NCI-H2196 (cell line): ENCODE data around the gene KRT82.
A peak's percentile ranks its signal among the peaks of the same experiment; 100 is the strongest.

Experiments
- DNase-seq: peaks from one replicate; lab custom pipeline; 2025; ENCODE audit not compliant: unreplicated experiment; lab: John Stamatoyannopoulos, UW

Gene KRT82

DNA sequence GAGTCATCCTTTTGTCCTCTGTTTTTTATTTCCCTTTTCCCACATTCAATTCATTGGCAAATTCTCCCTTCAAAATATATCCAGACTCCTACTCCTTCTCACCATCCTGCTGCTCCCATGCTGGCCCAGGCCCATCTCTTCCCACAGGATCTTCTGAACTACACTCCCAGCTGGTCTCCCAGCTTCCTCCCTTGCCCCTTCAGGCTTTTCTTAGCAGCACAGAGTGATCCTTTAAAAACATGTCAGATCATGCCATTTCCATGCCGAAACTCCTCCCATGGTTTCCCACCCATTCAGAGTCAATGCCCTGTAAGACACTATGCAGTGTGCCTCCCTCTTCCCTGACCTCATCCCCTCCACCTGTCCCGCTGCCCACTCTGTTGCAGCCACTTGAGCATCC lies 18.3 kb downstream of the KRT82 start:
- DNase-seq, result no peak

DNA sequence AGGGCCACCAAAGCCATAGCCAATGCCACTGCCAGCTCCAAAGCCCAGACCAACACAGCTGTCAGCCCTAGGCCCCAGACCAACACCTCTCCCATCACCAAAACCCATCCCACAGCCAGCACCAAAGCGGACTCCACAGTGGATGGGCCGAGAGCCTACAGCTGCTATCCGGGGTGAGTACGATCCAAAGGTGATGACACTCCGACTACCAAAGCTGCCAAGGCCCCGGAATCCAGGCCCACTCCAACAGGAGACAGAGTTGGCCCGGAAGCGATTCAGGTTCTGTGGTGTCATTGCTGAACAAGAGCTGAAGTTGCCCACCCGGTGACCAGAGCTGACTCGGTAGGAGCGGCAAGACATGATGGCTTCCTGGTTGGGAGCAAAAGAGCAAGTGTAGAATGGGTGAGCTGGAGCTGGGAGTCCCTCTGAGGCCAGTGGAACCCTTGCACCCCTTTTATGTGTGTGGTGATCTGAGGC lies 20.9 kb downstream of the KRT82 start, which contains the start of gene KRT84:
Gene KRT84 (minus strand): TSS at position 427 of the 477 bp plus-strand sequence. CDS start 67 bp downstream, at position 360.
- DNase-seq, result no peak

DNA sequence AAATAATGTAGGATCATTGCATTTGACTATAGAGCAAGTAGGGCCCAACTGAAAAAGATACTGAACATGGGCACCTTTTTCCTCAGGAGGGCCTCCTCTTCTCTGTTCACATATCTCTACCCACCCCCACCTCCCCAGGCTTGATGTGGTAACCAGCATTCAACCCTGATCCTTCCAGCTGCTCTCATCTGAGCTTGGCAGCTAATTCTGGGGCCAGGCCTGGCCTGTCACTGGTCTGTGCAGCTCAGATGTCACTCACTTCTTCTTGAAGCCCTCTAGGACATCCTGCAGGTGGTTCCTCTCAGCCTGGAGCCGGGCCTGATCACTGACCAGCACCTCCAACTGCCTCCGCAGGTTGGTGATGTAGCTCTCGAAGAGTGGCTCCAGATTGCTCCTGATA lies 22.8 kb downstream of the KRT82 start:
- no peak for DNase-seq

DNA sequence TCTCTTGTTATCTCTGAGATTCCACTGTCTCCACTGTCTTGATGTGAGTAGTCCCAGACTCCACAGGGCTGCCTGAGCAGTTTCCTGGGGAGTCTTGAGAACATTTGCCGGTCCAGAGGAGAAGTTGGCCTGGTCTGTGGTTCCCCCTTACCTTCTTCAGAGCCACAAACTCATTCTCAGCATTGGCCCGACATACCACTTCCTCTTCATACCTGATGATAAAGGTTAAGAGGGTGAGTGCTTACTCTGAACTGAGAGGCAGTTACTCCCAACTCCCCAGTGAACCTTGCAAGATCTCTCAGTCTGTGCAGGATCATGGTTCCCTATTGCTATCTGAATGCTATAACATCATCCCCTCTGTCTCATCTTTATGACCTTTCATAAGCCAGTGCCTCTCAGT lies 23.3 kb downstream of the KRT82 start:
- DNase-seq, result no peak

DNA sequence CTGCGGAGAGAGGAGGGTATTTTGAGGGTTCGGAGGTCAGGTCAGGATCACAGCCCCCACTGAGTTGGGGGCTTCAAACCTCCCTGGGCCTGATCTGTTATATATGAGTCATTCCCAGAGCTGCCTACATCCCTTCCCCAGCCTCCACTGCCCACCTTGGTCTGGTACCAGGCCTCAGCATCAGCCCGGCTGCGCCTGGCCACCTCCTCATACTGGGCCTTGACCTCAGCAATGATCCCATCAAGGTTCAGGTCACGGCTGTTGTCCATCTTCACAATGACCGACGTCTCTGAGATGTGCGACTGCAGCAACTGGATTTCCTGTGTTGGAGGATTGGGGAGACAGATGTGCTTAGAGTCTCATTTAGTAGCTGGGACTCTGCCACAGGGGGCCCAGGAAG lies 24.9 kb downstream of the KRT82 start:
- DNase-seq, result no peak

DNA sequence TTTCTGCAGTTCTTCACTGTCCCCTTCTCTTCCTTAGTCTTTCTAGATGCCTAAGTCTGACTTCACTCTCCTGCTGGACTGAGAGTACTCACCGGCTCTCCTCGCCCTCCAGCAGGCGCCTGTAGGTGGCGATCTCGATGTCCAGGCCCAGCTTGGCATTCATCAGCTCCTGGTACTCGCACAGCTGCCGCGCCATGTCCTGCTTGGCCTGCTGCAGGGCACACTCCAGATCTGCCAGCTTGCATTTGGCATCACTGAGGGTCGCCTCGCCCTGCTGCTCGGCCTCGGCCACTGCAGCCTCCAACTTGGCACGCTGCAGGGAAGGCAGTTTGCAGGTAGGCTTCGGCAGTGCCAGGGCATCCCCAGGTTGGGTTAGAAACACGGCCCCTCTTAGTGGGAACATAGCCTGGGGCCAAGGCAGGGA lies 25.9 kb downstream of the KRT82 start:
- peak; percentile 64 for DNase-seq

DNA sequence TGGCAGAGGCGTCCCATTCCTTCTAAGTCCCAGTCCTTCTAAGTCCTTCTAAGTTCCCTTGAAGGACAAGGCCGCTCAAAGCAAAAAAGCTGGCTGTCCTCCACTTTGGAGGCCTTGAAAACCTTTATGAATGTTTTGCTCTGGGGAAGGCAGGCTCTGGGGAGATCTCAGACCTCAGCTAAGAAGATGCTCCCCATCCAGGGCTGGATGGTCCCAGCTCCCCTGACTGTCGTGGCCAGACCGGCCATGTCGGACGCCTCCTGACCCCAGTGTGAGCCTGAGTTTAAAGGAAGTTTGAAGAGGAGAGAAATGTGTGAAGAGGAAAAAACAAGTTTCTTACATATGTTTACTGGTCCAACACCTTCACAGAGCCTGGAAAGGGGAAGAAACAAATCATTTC lies 26.6 kb downstream of the KRT82 start:
- no peak for DNase-seq

DNA sequence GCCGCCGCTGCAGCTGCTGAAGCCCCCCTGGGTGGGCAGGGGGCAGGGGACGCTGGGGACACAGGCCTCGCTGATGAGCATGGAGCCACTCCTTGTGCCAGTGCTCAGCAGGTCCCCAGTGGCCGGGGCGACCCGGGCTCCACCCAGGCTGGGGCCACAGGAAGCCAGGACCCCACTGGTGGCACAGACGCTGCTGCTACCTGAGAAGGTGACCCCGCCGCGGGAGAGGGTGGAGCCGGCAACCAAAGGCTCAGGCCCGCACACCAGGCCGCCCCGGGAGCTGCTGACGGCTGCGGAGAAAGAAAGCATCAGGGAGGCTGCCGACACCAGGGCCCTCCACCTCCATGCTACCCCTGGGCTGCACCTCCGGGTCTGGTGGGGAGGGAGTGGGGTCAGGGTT lies 28.0 kb downstream of the KRT82 start:
- no peak for DNase-seq

DNA sequence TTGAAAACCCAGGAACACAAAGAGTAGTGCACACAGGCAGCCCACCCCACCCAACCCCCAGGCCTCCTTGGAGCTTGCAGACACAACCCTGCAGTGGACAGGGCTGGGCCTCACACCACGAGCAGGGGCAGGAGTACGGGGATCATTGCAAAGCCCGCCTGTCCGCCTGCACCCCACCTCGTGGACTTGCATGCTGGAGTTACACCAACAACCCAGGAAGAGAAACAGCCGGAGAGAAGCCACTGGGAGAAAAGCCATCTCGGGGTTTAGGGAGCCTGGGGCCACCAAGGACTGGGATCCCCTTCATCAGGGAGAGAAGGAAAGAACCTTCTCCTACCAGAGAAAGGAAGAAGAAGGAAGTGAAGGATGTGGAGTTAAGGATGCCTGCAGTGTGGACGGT lies 28.9 kb downstream of the KRT82 start:
- DNase-seq, result no peak

DNA sequence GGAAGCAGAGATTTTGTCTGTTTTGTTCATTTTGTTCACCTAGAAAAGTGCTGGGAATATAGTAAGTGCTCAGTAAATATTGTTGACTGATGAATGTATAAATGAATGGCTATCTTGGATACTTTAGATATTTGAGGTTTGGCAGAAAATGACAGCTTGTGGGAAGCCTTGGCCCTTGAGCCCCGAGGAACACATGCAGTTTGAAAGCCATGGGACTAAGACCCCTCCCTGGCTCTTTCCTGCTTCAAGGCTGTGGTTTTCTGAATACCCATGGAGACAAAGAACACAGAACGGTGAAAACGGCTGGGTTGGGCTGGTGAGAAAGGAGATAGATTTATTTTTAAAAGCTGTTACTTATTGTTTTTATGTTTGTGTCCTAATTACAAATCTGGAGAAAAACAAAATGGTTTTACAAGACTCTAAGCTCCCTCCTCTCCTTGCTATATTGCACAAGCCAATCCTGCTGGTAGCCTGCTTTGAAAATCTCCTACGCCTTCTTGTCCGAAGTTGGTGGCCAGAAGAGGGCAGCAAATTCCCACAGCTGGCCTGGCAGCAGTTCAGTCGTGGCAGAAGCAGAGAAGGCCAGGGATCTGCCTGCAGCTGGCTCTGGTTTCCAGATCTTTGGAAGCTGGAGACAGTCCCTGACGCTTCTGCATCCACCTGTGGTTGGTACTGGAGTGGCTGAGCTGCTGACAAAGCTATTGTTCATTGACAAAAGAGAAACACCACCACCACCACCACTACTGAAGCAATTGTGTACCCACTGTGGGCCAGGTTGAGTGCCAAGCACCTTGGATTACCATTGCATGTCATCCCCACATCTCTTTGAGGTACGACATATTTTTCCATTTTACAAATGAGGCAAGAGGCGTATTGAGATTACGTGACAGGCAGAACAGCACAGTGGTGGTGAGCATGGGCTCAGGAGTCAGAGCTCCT lies 33.6 kb downstream of the KRT82 start:
- peak; percentile 90 for DNase-seq

DNA sequence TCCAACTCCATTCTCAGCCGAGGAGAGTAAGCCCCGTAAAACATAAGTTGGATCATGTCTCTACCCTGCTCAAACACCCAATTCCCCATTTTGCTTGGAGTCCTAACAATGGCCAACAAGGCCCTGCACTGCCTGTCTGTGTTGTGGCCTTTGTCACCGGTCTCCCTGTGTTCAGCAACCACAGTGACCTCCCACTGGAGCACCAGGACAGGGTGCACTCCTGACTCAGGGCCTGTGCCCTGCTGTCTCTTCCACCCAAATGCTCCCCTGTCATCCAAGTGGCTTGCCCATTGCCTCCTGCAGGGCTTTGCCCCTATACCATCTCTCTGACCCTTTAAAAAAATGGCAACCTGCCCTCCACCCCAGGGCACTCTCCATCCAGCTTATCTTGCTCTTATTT lies 34.4 kb downstream of the KRT82 start:
- no peak for DNase-seq

DNA sequence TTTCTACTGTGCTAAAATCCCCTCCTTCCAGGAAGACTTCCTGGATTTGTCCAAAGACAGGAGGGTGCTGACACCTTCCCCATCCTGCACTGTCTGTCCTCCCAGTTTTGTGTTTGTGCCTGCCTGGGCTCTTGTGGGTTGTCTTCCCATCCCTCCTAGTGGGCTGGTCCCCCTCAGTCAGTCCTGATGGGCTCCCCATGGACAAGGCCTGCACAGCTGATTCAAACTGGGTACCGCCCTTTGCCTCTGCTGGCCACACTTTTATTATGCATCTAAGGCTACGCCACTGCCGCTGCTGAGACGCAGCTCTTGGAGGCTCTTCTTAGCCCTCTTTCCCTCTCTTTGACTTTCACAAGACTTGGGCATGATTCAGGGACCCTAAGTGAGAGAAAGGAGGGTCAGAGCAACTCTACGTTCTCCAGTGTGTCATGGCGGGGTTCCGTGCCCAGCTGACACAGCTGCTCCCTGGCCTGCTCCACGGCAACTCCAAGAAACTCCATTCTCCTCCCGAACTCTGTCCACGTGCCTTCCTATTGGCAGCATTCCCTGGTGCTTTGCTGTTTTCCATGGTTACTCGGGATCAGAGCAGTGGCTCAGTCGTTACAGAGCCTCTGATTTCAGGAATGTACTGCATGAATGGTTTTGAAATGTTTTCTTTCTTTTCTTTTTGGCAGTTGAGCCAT lies 35.1 kb downstream of the KRT82 start:
- no peak for DNase-seq

DNA sequence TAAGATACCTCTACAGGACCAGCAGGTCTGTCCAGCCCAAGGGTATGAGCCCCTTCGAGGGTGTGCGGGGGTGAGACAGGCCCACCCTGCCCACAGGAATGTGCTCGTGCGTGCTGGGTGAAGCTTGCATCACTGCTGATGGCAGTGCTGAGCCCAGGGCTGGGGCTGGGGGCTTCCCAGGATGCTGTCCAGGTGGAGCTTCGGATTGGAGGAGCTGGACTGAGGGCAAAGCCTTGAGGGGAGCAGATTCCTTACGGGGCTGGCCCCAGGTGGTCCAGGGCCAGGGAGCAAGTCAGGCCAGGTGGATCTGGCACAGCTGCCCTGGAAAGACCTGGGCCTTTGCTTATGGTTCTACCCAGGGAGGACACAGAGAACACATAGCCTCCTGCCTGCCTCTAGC lies 36.3 kb downstream of the KRT82 start:
- no peak for DNase-seq

DNA sequence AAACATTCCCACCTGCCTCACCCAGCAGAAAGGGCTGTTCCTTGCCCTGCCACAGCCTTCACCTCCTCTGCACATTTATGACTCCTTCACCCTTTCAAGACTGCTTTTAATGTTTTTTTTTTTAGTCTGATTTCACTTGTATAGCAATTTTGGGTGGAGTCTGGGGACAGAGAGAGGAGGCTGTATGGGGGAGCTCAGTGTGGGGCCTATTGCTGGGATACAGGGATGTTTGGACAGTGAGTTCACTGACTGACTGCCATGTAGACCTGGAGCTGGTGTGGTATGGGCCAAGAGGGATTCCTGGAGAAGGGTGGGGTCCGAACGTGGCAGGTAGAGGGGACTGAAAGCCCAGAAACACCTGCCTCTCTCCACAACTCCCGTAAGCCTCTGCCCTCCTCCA lies 36.9 kb downstream of the KRT82 start:
- no peak for DNase-seq

DNA sequence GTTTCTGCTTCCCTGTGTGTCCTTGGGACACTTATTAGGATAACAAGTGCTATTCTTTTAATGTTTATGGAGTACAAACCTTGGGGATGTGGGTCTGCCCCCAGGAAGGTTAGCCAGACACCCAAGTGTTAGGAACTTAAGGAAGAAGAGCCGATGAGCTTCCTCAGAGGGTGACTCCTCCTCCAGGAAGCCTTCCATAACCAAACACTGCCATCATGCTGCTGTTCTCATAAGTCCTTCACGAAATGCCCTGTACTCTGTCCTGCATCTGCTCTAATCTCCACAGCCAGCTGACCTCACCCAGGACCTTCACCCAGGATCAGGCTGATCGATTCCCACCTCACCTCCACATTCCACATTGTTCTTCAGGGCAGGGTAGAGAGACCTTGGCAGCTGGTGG lies 37.6 kb downstream of the KRT82 start:
- no peak for DNase-seq

DNA sequence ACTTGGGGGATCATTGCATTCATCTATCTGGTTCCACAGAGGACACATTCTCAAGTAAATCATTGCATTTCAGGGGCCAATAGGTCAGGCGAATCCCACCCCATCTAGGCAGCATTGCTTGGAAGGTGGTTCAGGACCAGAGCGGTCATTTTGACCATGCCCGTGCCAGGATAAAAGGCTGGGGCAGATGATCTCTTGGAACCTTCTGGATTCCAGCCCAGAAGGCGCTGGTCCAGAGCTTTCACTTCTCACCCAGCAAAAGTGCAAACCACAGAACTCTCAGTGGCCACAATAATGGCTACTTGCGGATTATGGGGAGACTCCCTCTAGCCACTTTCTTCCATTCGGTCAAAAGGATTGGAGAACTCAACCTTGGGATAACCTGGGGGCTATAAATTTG lies 38.3 kb downstream of the KRT82 start:
- DNase-seq, result no peak

DNA sequence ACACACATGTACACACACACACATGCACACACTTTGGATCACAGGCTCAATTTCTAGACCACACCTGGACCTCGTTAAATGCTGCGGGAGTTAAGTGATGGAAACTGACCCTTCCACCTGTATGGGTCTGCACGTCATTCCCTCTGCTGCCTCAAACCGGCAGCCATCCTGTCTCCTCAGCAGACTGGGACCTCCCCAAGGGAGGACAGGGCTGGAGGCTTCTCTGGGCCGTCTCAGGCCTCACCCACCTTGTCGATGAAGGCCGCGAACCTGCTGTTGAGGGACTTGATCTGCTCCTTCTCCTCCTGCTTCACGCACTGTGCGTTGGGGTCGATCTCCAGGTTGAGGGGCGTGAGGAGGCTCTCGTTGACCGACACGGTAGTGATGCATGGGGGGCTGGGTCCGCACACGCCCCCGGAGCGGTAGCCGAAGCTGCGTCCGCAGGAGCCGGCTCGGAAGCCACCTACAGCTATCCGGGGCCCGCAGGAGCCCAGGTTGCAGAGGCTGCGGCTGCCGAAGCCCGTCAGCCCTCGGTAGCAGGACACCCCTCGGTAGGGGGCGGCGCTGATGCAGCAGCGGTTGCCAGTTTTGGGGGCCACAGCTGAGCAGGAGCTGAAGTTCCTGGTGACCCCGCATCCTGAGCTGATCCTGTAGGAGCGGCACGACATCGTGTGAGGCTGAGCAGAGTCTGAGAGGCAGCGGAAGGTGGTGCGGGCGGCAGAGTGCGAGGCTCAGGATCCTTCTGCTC lies 39.2 kb downstream of the KRT82 start, which contains the start of gene KRT85:
Gene KRT85 (minus strand): TSS at position 744 of the 748 bp plus-strand sequence. CDS start 76 bp downstream, at position 668.
- no peak for DNase-seq

DNA sequence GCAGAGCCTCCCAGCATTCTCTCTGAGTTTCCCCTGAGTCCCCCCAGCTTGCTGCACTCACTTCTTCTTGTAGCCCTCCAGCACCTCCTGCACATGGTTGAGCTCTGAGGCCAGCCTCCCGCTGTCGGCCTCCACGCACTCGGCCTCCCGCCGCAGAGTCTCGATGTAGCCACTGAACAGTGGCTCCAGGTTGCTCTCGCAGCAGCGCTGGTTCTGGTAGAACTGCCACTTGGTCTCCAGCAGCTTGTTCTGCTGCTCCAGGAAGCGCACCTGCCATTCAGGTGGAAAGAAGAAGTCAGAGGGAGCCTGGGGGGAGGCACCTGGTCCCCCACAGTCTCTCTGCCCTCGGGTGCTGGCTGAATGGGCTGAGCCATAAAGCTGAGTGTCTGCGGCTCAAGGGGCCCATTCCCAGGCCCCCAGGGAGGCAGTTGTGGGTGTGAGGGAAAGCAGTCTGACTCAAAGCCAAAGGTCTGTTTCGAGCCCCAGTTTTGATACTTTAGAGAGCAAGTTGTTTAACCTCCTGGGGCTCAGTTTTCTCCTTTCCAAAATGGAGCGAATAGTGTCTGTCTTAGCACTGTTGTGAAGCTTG lies 41.1 kb downstream of the KRT82 start:
- DNase-seq, result no peak

DNA sequence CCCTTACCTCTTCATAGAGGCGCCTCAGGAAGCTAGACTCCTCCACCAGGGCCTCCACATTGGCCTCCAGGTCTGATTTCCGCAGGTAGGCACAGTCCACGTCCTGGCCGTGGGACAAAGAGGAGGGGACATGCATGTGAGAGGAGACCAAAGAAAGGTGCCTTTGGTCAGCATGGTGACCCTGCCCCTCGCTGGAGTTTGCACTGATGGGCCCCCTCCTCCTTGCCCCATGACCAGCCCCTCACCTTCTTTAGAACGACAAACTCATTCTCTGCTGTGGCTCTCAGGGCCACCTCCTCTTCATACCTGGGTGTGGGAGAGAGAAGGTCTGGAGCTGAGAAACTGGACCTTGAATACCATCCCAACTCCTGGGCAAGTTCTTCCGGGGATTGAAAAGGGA lies 42.1 kb downstream of the KRT82 start:
- DNase-seq, result no peak

DNA sequence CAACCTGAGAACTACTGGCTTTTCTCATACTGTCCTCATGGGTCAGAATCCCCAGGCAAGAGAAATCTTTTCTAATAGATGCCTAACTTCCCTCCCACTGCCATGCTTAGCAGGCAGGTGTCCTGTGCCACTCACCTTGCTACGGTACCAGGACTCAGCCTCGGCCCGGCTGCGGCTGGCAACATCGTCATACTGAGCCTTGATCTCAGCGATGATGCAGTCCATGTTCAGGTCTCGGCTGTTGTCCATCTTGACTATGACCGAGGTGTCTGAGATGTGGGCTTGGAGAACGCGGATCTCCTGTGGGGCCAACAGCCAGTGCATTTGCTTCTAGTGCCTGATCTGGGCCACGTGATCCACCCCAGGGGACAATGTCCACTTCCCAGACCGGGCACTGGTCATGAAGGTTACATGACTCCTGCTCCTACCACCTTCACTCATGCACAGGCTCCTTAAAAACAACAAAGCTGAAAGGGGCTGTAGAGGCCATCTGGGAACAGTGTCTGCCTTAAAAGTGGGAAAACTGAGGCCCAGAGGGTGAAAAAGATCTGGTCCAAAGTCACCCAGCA lies 42.9 kb downstream of the KRT82 start:
- DNase-seq, result no peak
